GM12878 (cell line): ENCODE data around the gene IRF9. TPM values are rescaled to one million over a fixed set of nuclear protein-coding genes. Genes with fewer than 3 reads are reported as not detected.

Experiments used
- ATAC-seq: fragments of 200-7000 bp; cut with Tn5 transposase; 3 replicates; pipeline ENCODE4 v1.9.1; 2020; ENCODE audit warnings: mild to moderate bottlenecking, moderate library complexity
- BruUV-seq: library from RNA; stranded (reverse); fragments of 400-500 nt; replicated peaks from 2 replicates; lab custom pipeline; 2021; lab: Mats Ljungman, UMichigan
- CTCF ChIA-PET: fragments of 300-600 bp; sonication (Branson Sonifier 250); formaldehyde crosslinking; extraction: SDS; loops from one replicate; lab custom pipeline; 2021; ENCODE audit warnings: inconsistent platforms; lab: Yijun Ruan, JAX
- POLR2A ChIA-PET: fragments of 350-600 bp; formaldehyde crosslinking; extraction: SDS; loops from one replicate; lab custom pipeline; 2021; ENCODE audit warnings: inconsistent platforms; lab: Charles Lee
- RAD21 ChIA-PET: fragments of 300-600 bp; sonication (Branson Sonifier 250); formaldehyde crosslinking; loops from one replicate; lab custom pipeline; 2023; ENCODE audit warnings: antibody characterized with exemption; ENCODE audit not compliant: unreplicated experiment; lab: Charles Lee
- SMC1A ChIA-PET: fragments of 300-600 bp; sonication (Branson Sonifier 250); formaldehyde crosslinking; loops from one replicate; lab custom pipeline; 2023; ENCODE audit not compliant: unreplicated experiment, uncharacterized antibody; lab: Charles Lee
- DNase-seq: peaks from one replicate; pipeline ENCODE4 v3.0.0-alpha.2; 2011; ENCODE audit warnings: low read depth, low spot score
- FAIRE-seq: peaks from 3 replicates; lab custom pipeline; 2011; peaks lifted over from hg19 to GRCh38; lab: Jason Lieb, UNC
- H2AFZ ChIP-seq: 2 replicates; pipeline ENCODE4 v1.6.0; 2011; ENCODE audit warnings: low read depth, low read length, control low read depth; ENCODE audit not compliant: control insufficient read depth
- H3K27ac ChIP-seq: 2 replicates; pipeline ENCODE4 v1.5.1; 2011; ENCODE audit warnings: control low read depth; ENCODE audit not compliant: control insufficient read depth, insufficient read depth
- H3K27me3 ChIP-seq, 2 experiments: replicated peaks in 1 of 2; 2 replicates each; pipeline versions ENCODE4 v1.6.0 to v1.6.1; 2011; ENCODE audit warnings: low read length in 1 of 2; ENCODE audit not compliant: control insufficient read depth in 2 of 2, insufficient read depth in 2 of 2
- H3K36me3 ChIP-seq, 2 experiments: 2 replicates each; pipeline ENCODE4 v1.5.1; 2011; ENCODE audit warnings: low read length in 1 of 2; ENCODE audit not compliant: control insufficient read depth in 2 of 2, insufficient read depth in 2 of 2
- H3K4me1 ChIP-seq: 2 replicates; pipeline ENCODE4 v1.6.1; 2011; ENCODE audit warnings: mild to moderate bottlenecking, low read length, moderate library complexity, mixed read lengths; ENCODE audit not compliant: control insufficient read depth, insufficient read depth
- H3K4me2 ChIP-seq: 2 replicates; pipeline ENCODE4 v1.6.0; 2011; ENCODE audit warnings: control low read depth; ENCODE audit not compliant: control insufficient read depth, insufficient read depth
- H3K4me3 ChIP-seq: fragments of 200-600 bp; sonication (generic); 2 replicates; pipeline ENCODE4 v1.5.1; 2016
- H3K79me2 ChIP-seq: 2 replicates; pipeline ENCODE4 v1.6.0; 2011; ENCODE audit warnings: low read length; ENCODE audit not compliant: control insufficient read depth, insufficient read depth
- H3K9ac ChIP-seq: 2 replicates; pipeline ENCODE4 v1.8.0; 2011; ENCODE audit warnings: low read length, control low read depth, mixed read lengths; ENCODE audit not compliant: control insufficient read depth, insufficient read depth
- H3K9me3 ChIP-seq: replicated peaks from 3 replicates; pipeline ENCODE4 v1.5.1; 2011; ENCODE audit warnings: mild to moderate bottlenecking, low read length; ENCODE audit not compliant: control insufficient read depth, insufficient read depth
- H4K20me1 ChIP-seq: 2 replicates; pipeline ENCODE4 v1.6.0; 2011; ENCODE audit not compliant: control insufficient read depth, insufficient read depth
- EGR1 ChIP-seq, 2 experiments: IDR thresholded peaks; 1 replicate in 1 of 2; 2 replicates in 1 of 2; pipeline ENCODE4 v1.6.1; 2011 to 2012; ENCODE audit warnings: low read depth in 2 of 2, low read length in 2 of 2, borderline replicate concordance in 1 of 2, mild to moderate bottlenecking in 1 of 2, moderate library complexity in 1 of 2
- EP300 ChIP-seq, 2 experiments: fragments of 150-350 bp in 1 of 2; IDR thresholded peaks; 2 replicates each; pipeline ENCODE4 v1.6.1; 2011 to 2012; ENCODE audit warnings: low read depth in 2 of 2, low read length in 2 of 2, borderline replicate concordance in 1 of 2, improper control_type of control experiment in 1 of 2, inconsistent platforms in 1 of 2; ENCODE audit not compliant: control insufficient read depth in 1 of 2
- HCFC1 ChIP-seq: fragments of 150-350 bp; IDR thresholded peaks from 2 replicates; pipeline ENCODE4 v1.6.1; 2014; ENCODE audit warnings: low read length
- HDAC6 ChIP-seq: fragments of 200-600 bp; sonication (generic); IDR thresholded peaks from one replicate; pipeline ENCODE4 v1.8.0; 2017; ENCODE audit warnings: antibody characterized with exemption; ENCODE audit not compliant: unreplicated experiment
- PML ChIP-seq: IDR thresholded peaks from 2 replicates; pipeline ENCODE4 v1.6.1; 2012; ENCODE audit warnings: low read length, inconsistent platforms
- SRF ChIP-seq, 2 experiments: IDR thresholded peaks; 2 replicates each; pipeline ENCODE4 v1.6.1; 2011; ENCODE audit warnings: low read depth in 2 of 2, low read length in 2 of 2, mild to moderate bottlenecking in 1 of 2, moderate library complexity in 1 of 2
- YY1 ChIP-seq: IDR thresholded peaks from 2 replicates; pipeline ENCODE4 v1.6.1; 2011; ENCODE audit warnings: low read depth, mild to moderate bottlenecking, low read length
- WGBS: methylation state at CpG from one replicate; pipeline ENCODE4 v1.1.6; 2016; ENCODE audit warnings: low lambda C conversion rate; ENCODE audit not compliant: insufficient replicate concordance, insufficient coverage; ENCODE audit errors: missing lambda C conversion rate; 5-methylcytosine and 5-hydroxymethylcytosine counted together
- in situ Hi-C: fragments of 300-500 bp; cut with MboI; formaldehyde crosslinking; loops from 9 replicates; pipeline ENCODE4 v1.14.3; 2018; ENCODE audit warnings: mixed read lengths
- intact Hi-C: fragments of 100-400 bp; cut with micrococcal nuclease; formaldehyde crosslinking; loops from one replicate; pipeline ENCODE4 v1.14.2; 2022; ENCODE audit not compliant: unreplicated experiment
- polyA plus RNA-seq, 11 experiments: library from polyadenylated mRNA; depleted of rRNA in 4 of 11; unstranded in 6 of 11; stranded (reverse) in 5 of 11; fragments of >200 nt; fragmentation: Nextera tagmentation in 4 of 11; fragmentation: Illumina TruSeq in 1 of 11; extraction: Ambion mirVana in 4 of 11; extraction: Trizol in 1 of 11; gene quantifications; 1 replicate in 1 of 11; 2 replicates in 10 of 11; pipeline versions ENCODE4 v1.2.1 to v1.2.3, GENCODE V29; 2011 to 2016; ENCODE audit warnings: inconsistent platforms in 2 of 11, missing spikeins in 2 of 11, low read depth in 1 of 11
- total RNA-seq, 4 experiments: library from RNA; depleted of rRNA in 3 of 4; stranded (reverse); fragments of >200 nt in 3 of 4; fragmentation: Illumina TruSeq in 1 of 4; extraction: Trizol in 1 of 4; gene quantifications; 2 replicates each; pipeline versions ENCODE4 v1.2.1 to v1.2.3, GENCODE V29; 2013 to 2021
- TF ChIP-seq, protein P1 (sequence below): fragments of 450-650 bp; conservative IDR thresholded peaks from 2 replicates; pipeline ENCODE4 v1.6.1; 2017; ENCODE audit warnings: mild to moderate bottlenecking, moderate library complexity
- TF ChIP-seq, protein P2 (sequence below): IDR thresholded peaks from 2 replicates; pipeline ENCODE4 v1.6.1; 2012; ENCODE audit warnings: improper control_type of control experiment, low read depth, low read length; ENCODE audit not compliant: insufficient replicate concordance
- TF ChIP-seq, protein P3 (sequence below): IDR thresholded peaks from 2 replicates; pipeline ENCODE4 v1.6.1; 2011; ENCODE audit warnings: borderline replicate concordance, low read depth, mild to moderate bottlenecking, moderate library complexity, low read length; ENCODE audit not compliant: insufficient read depth, poor library complexity, severe bottlenecking

The IRF9 gene
- total and polyA plus RNA-seq, 10 of the 15 experiments (the other 5 are each of a cell fraction or from before 2014, with no cell fraction given): 47.6 to 234 (median 148) TPM

DNA sequence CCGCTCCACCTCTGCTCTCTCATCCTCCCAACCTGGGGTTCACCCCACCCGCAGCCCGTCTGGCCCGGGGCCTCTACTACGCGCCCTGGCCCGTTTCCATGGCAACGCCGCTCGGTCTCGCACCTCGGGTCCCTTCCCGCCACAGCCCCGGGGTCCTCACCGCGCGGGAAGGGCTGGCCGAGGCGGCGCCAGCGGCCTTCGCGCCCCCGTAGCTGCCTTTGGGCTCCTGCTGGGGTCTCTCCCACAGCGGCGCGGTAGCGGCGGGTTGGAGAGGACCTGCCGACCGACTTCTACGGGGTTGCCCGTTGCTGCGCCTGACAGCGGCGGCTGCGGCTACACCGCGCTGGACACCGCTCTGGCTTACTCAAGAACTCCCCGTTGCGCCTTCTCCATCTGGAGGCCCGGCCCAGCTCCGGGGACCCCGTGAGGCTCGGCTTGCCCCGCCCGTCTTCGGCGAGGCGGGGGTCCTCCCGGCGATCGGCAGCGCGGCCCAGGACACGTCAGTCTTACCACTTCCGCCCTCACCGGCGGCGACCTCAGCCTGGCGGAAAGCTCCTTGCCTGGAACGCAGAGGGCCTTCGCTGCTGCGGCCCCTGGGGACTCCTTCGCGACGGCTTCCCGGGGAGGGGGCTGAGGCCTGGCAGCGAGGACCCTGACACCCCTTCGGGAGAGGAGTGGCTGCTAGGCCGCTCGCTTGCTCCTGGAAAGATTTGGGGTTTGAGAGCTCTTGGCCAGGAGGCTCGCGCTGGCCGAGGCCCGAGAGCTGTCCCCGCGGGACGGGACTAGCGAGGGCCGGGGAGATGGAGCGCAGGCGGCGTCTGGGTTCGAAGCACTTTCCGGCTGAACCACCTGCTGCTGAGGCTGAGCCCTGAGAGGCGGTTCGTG lies 34.4 kb downstream of the IRF9 start, which contains the start of gene TM9SF1:
TM9SF1 (minus strand) TSS at position 256 of the 885 bp plus-strand sequence. CDS start 422 bp downstream, outside the sequence.
- ChIA-PET CTCF (interaction anchor here (0.8 to 2.9 kb wide), 14 partner anchors 16 to 236 kb away, joined by 3 to 11 read pairs (median 4); partner anchors contain the start of genes CHMP4A, CIDEB, EMC9 and IRF9), RAD21 (interaction anchor here (0.5 to 3.0 kb wide), 13 partner anchors 18 to 103 kb away, joined by 3 to 10 read pairs (median 4); partner anchors contain the start of genes CHMP4A, DCAF11, IRF9 and MDP1), POLR2A (interaction anchor here (0.6 to 3.9 kb wide), 23 partner anchors 8 to 1393 kb away, joined by 3 to 50 read pairs (median 6); partner anchors contain the start of genes CHMP4A, DCAF11, EMC9 and IRF9), SMC1A (interaction anchor here (0.8 to 2.5 kb wide), 11 partner anchors 10 to 138 kb away, joined by 3 to 10 read pairs (median 4); partner anchors contain the start of genes CHMP4A, DCAF11, NRL and RABGGTA)
- Histone ChIP-seq H3K79me2 (peaks cover 48% of the 10 kb centered on the region), H4K20me1 (no peaks in the 10 kb centered on the region), H3K4me2 (peak within 1 kb of the TSS; percentile 90), H3K9me3 (no peaks in the 10 kb centered on the region; the same call in 1 of the 3 replicates), H3K36me3 (peaks cover 0 to 4% of the 10 kb centered on the region in 2 experiments; a peak in 2 of 4 replicates), H3K4me1 (peaks cover 15% of the 10 kb centered on the region), H3K27me3 (no peaks in the 10 kb centered on the region), H3K9ac (peak within 1 kb of the TSS; percentile 92), H3K4me3 (peak within 1 kb of the TSS; percentile 68), H2AFZ (peak within 1 kb of the TSS; percentile 98), H3K27ac (peak within 1 kb of the TSS; percentile 96)
- in situ Hi-C loops (no loop called here), intact Hi-C loops (loop anchor here (1.0 kb wide), 1 partner anchor 18 kb away; the partner anchor contains the start of gene CHMP4A)
- ATAC-seq (peak; percentile 93), FAIRE-seq (no peak), DNase-seq (peak; percentile 52)
- 1% methylated on average over 88 of the region's 89 CpGs for WGBS
- no TSS peak for BruUV-seq
- TF ChIP-seq, protein P1, sequence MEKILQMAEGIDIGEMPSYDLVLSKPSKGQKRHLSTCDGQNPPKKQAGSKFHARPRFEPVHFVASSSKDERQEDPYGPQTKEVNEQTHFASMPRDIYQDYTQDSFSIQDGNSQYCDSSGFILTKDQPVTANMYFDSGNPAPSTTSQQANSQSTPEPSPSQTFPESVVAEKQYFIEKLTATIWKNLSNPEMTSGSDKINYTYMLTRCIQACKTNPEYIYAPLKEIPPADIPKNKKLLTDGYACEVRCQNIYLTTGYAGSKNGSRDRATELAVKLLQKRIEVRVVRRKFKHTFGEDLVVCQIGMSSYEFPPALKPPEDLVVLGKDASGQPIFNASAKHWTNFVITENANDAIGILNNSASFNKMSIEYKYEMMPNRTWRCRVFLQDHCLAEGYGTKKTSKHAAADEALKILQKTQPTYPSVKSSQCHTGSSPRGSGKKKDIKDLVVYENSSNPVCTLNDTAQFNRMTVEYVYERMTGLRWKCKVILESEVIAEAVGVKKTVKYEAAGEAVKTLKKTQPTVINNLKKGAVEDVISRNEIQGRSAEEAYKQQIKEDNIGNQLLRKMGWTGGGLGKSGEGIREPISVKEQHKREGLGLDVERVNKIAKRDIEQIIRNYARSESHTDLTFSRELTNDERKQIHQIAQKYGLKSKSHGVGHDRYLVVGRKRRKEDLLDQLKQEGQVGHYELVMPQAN: peak; percentile 67
- TF ChIP-seq YY1 (peak; percentile 74), HCFC1 (peak; percentile 79), SRF (IDR thresholded peaks at IDR 0.05; ENCODE audit: low read depth in 2 of 2, low read length in 2 of 2) (peak in 1 of 2 experiments; percentile 63; a peak in 2 of 4 replicates), EGR1 (IDR thresholded peaks at IDR 0.05; ENCODE audit: borderline replicate concordance in 1 of 2, low read depth in 2 of 2, low read length in 2 of 2) (peak; percentile 12 to 37; a peak in 2 of 3 replicates), PML (no peak), HDAC6 (peak; percentile 65), EP300 (IDR thresholded peaks at IDR 0.05; ENCODE audit: borderline replicate concordance in 1 of 2, control insufficient read depth in 1 of 2, low read depth in 2 of 2, low read length in 2 of 2) (no peak)
- TF ChIP-seq, protein P2, sequence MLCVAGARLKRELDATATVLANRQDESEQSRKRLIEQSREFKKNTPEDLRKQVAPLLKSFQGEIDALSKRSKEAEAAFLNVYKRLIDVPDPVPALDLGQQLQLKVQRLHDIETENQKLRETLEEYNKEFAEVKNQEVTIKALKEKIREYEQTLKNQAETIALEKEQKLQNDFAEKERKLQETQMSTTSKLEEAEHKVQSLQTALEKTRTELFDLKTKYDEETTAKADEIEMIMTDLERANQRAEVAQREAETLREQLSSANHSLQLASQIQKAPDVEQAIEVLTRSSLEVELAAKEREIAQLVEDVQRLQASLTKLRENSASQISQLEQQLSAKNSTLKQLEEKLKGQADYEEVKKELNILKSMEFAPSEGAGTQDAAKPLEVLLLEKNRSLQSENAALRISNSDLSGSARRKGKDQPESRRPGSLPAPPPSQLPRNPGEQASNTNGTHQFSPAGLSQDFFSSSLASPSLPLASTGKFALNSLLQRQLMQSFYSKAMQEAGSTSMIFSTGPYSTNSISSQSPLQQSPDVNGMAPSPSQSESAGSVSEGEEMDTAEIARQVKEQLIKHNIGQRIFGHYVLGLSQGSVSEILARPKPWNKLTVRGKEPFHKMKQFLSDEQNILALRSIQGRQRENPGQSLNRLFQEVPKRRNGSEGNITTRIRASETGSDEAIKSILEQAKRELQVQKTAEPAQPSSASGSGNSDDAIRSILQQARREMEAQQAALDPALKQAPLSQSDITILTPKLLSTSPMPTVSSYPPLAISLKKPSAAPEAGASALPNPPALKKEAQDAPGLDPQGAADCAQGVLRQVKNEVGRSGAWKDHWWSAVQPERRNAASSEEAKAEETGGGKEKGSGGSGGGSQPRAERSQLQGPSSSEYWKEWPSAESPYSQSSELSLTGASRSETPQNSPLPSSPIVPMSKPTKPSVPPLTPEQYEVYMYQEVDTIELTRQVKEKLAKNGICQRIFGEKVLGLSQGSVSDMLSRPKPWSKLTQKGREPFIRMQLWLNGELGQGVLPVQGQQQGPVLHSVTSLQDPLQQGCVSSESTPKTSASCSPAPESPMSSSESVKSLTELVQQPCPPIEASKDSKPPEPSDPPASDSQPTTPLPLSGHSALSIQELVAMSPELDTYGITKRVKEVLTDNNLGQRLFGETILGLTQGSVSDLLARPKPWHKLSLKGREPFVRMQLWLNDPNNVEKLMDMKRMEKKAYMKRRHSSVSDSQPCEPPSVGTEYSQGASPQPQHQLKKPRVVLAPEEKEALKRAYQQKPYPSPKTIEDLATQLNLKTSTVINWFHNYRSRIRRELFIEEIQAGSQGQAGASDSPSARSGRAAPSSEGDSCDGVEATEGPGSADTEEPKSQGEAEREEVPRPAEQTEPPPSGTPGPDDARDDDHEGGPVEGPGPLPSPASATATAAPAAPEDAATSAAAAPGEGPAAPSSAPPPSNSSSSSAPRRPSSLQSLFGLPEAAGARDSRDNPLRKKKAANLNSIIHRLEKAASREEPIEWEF: no peak
- TF ChIP-seq, protein P3, sequence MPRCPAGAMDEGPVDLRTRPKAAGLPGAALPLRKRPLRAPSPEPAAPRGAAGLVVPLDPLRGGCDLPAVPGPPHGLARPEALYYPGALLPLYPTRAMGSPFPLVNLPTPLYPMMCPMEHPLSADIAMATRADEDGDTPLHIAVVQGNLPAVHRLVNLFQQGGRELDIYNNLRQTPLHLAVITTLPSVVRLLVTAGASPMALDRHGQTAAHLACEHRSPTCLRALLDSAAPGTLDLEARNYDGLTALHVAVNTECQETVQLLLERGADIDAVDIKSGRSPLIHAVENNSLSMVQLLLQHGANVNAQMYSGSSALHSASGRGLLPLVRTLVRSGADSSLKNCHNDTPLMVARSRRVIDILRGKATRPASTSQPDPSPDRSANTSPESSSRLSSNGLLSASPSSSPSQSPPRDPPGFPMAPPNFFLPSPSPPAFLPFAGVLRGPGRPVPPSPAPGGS: peak; percentile 66
